Mucosa of descending colon (tissue), 3 donors: Measurements from ENCODE around the gene TMEM25. TPM values are rescaled to one million over a fixed set of nuclear protein-coding genes. Genes with fewer than 3 reads are reported as not detected.
A peak's percentile ranks its signal among the peaks of the same experiment; 100 is the strongest.
"Not testable (repeated sequence)": the region's sequence is repeated elsewhere in the genome, so short reads cannot be mapped to it uniquely, and the experiment has no call there.

ENCODE experiments used
- ATAC-seq: fragments of 200-7000 bp; cut with Tn5 transposase; one replicate; pipeline ENCODE4 v1.9.1; 2020; ENCODE audit warnings: mild to moderate bottlenecking, moderate library complexity
- DNase-seq, 3 donors: peaks; one replicate each; pipeline ENCODE4 v3.0.0-alpha.2; 2020
- H3K36me3 ChIP-seq: fragments of 200-600 bp; one replicate; pipeline ENCODE4 v1.8.0; 2021; ENCODE audit warnings: low read depth, mild to moderate bottlenecking
- H3K4me1 ChIP-seq: fragments of 200-600 bp; one replicate; pipeline ENCODE4 v1.8.0; 2021; ENCODE audit warnings: low read depth, mild to moderate bottlenecking
- H3K4me3 ChIP-seq: fragments of 200-600 bp; one replicate; pipeline ENCODE4 v1.8.0; 2021; ENCODE audit warnings: mild to moderate bottlenecking
- H3K9me3 ChIP-seq: fragments of 200-600 bp; one replicate; pipeline ENCODE4 v1.8.0; 2021; ENCODE audit warnings: mild to moderate bottlenecking
- intact Hi-C, 2 donors: fragments of 100-400 bp; cut with DNase I in 1 of 2; cut with micrococcal nuclease in 1 of 2; formaldehyde crosslinking; loops; one replicate each; pipeline versions ENCODE4 v1.11.0 to v1.11.1; 2022; cut with DNase I, micrococcal nuclease
- long read RNA-seq, 2 donors: library from polyadenylated mRNA; unstranded; transcript quantifications; one replicate each; pipeline ENCODE4 v2.0.0, GENCODE V29; 2019 to 2021
- total RNA-seq, 3 donors: library from RNA; stranded (reverse); fragmentation: NEBNext Ultra II Directional in 2 of 3; extraction: Animal tissue kit (Norgen Biotek cat#: 25700) in 2 of 3; gene quantifications; one replicate each; pipeline versions ENCODE4 v1.2.1 to v1.2.4, GENCODE V29; 2021 to 2023
- TF ChIP-seq, protein P1 (sequence below): fragments of 200-600 bp; IDR thresholded peaks from one replicate; pipeline ENCODE4 v1.8.0; 2022; ENCODE audit warnings: antibody characterized with exemption, mild to moderate bottlenecking
- donor health status: DM: no; HTN: no; CAD: no; lungs with moderate emphysema.
- donor health status: DM: no; HTN: no; CAD: no.
- donor health status: DM: no; HTN: yes; CAD: no.

The TMEM25 gene
- total RNA-seq = 10 to 100 TPM in 1 of 3 donors, 1 to 10 TPM in 2; 7.8 to 18.0 (median 8.5) TPM
- long read RNA-seq, donor 1, transcript TMEM25-201 (9 exons, 2,409 nt) = major isoform, 8 of 33 reads
- long read RNA-seq, donor 1, partial matches to known transcripts = 6 of 33 reads
- long read RNA-seq, donor 1, other reads (novel, unspliced or antisense) = 17 of 33 reads
- long read RNA-seq, donor 2, partial matches to known transcripts = 1 of 3 reads
- long read RNA-seq, donor 2, other reads (novel, unspliced or antisense) = 1 of 3 reads

DNA sequence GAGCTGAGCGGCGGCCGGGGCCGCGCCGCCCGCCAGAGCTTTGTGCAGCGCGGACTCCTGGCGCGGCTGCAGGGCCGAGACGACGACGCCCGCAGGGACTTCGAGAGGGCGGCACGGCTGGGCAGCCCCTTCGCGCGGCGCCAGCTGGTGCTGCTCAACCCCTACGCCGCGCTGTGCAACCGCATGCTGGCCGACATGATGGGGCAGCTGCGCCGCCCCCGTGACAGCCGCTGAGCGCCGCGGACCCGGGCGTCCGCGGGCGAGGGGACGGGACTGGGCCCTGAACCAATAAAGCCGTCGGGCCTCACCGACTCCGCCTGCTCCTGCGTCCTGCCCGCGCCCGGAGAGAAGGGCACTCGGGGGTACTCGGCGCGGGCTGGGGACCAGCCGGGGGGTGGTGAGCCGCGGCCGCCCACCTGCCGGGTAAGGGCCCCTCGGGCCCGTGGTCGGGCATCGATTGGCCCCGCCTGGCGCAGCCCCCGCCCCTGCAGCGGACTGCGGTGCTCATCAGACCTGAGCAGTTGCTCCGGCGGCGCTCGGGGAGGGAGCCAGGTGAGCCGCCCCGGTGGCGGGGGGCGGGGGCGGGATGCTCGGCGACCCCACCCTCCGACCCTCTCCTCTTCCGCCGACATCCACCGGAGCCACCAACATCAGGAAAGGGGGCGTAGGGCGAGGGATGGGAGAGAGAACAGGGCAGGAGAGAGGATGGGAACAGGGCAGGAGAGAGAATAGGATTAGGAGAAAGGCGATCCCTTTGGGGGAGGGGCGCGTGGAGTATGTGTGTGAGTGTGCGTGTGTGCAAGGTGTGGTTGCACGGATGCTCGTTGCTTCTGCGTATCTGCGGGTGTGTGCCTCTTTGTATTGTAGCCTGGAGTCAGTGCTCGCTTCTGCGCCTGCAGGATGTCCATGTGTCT lies at the start of gene TMEM25:
Gene TMEM25 (plus strand): TSS at position 510 of the 914 bp plus-strand sequence. CDS start 610 bp downstream, outside the sequence.
- H3K9me3 ChIP-seq = no peaks in the 10 kb centered on the region
- TF ChIP-seq, protein P1, sequence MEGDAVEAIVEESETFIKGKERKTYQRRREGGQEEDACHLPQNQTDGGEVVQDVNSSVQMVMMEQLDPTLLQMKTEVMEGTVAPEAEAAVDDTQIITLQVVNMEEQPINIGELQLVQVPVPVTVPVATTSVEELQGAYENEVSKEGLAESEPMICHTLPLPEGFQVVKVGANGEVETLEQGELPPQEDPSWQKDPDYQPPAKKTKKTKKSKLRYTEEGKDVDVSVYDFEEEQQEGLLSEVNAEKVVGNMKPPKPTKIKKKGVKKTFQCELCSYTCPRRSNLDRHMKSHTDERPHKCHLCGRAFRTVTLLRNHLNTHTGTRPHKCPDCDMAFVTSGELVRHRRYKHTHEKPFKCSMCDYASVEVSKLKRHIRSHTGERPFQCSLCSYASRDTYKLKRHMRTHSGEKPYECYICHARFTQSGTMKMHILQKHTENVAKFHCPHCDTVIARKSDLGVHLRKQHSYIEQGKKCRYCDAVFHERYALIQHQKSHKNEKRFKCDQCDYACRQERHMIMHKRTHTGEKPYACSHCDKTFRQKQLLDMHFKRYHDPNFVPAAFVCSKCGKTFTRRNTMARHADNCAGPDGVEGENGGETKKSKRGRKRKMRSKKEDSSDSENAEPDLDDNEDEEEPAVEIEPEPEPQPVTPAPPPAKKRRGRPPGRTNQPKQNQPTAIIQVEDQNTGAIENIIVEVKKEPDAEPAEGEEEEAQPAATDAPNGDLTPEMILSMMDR = no peak
- ATAC-seq = peak; percentile 81
- DNase-seq = peak; percentile 72 to 80 (median 77)
- H3K36me3 ChIP-seq = no peaks in the 10 kb centered on the region
- H3K4me3 ChIP-seq = peak within 1 kb of the TSS; percentile 57
- H3K4me1 ChIP-seq = peaks cover 8% of the 10 kb centered on the region
- intact Hi-C loops = no loop called here

DNA sequence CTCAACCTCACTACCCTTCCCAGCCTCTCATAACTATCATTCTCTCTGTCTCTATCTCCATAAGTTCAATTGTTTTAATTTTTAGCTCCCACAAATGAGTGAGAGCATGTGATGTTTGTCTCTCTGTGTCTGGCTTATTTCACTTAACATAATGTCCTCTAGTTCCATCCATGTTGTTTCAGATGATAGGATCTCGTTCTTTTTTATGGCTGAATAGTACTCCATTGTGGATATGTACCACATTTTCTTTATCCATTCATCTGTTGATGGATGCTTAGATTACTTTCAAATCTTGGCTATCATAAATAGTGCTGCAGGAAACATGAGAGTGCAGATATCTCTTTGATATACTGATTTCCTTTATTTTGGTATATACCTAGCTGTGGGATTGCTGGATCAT lies 49.8 kb upstream of the TMEM25 start:
- ATAC-seq, H3K9me3 ChIP-seq, intact Hi-C loops, H3K36me3 ChIP-seq, H3K4me1 ChIP-seq, DNase-seq, H3K4me3 ChIP-seq: not testable (repeated sequence)

DNA sequence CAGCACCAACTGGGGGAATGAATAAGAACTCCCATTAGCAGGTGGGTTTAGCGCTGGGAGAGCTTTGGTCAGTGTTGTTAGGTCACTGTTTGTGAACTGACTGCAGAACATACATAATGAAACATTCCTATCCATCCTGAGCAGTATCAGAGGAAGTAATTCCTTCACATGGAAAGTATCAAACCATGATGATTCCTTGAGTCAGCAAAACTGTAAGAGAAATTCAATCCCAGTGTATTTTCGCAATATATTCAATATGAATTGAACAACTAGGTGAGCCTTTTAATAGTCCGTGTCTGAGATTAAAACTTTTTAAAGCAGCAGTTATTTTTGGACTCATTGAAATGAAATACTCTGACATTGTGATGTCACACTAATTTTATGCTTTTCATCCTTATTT lies 46.6 kb upstream of the TMEM25 start:
- DNase-seq (no peak), ATAC-seq (no peak)
- H3K9me3 ChIP-seq = no peaks in the 10 kb centered on the region
- TF ChIP-seq, protein P1 = no peak
- intact Hi-C loops = no loop called here
- H3K4me1 ChIP-seq = no peaks in the 10 kb centered on the region
- H3K4me3 ChIP-seq = no peak overlapping the region
- no peaks in the 10 kb centered on the region for H3K36me3 ChIP-seq

DNA sequence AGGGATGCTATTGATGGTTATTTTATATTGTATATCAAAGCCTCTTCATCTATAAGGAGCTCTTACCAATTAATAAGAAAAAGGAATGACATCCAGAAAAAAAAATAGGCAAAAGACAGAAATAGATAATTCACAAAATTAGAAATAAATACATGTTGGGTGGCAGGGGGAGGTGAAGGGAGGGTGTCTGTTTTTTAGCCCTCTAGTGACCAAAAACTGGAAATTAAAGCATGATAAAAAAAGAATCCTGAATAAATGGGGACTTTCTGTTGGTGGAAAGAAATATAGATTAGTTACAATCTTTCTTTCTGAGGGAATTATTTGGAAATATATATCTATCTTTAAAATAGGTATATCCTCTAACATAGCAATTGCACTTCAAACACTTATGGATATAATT lies 45.7 kb upstream of the TMEM25 start:
- intact Hi-C loops = no loop called here
- H3K4me3 ChIP-seq = no peak overlapping the region

DNA sequence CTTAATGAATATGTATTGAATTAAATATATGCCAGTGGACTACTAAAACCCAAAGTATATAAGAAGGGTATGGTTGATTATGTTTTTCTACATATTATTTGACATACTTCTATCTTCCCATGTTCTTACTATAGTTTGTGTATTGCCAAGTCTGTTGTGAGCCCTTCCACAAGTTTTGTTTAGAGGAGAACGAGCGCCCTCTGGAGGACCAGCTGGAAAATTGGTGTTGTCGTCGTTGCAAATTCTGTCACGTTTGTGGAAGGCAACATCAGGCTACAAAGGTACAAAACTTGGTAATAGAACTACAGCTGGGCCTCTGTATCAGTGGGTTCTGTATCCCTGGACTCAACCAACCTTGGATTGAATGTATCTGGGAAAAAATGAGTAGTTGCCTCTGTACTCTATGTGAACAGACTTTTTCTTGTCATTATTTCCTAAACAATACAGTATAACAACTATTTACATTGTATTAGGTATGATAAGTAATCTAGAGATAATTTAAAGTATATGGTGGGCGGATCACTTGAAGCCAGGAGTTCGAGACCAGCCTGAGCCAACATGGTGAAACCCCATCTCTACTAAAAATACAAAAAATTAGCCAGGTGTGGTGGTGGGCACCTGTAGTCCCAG lies 42.4 kb upstream of the TMEM25 start:
- H3K4me1 ChIP-seq = no peaks in the 10 kb centered on the region
- DNase-seq (peak in 2 of 3 donors; percentile 53 to 77), ATAC-seq (peak; percentile 84)
- intact Hi-C loops = no loop called here
- no peaks in the 10 kb centered on the region for H3K9me3 ChIP-seq
- TF ChIP-seq, protein P1 = peak; percentile 65
- H3K4me3 ChIP-seq = no peak overlapping the region
- H3K36me3 ChIP-seq = no peaks in the 10 kb centered on the region

More for the DNA sequence above, 45.7 kb upstream of the TMEM25 start:
- Histone ChIP-seq H3K36me3 (no peaks in the 10 kb centered on the region), H3K4me1 (no peaks in the 10 kb centered on the region), H3K9me3 (no peaks in the 10 kb centered on the region)
- DNase-seq (no peak), ATAC-seq (no peak)
- TF ChIP-seq, protein P1 = no peak
